Stimulated activated CD4-positive, alpha-beta T cell treated with anti-CD3 and anti-CD28 coated beads, Interleukin-2, amount 100 ng/mL, for 48 hours (primary cell): ENCODE measurements around the gene TAF1B.

Source experiments
- DNase-seq, 2 donors: peaks; one replicate each; pipeline ENCODE4 v3.0.0-alpha.2; 2020

The TAF1B gene

GRCh38 chr2:9843229-9844035, at the start of gene TAF1B:
Gene TAF1B, plus strand, starts transcription at chr2:9843474. Its CDS starts 68 bp downstream, at chr2:9843542.
- peak; percentile 81 to 87 for DNase-seq

GRCh38 chr2:9793918-9794717, 49.2 kb upstream of the TAF1B start:
- DNase-seq, result no peak

- DNase-seq, result no peak
Observed at GRCh38 chr2:9795071-9795470, 48.2 kb upstream of the TAF1B start.

- no peak for DNase-seq
Observed at GRCh38 chr2:9796056-9797010, 46.9 kb upstream of the TAF1B start.

GRCh38 chr2:9797086-9797485, 46.2 kb upstream of the TAF1B start:
- no peak for DNase-seq

- no peak for DNase-seq
Observed at GRCh38 chr2:9797681-9798556, 45.4 kb upstream of the TAF1B start.

GRCh38 chr2:9799011-9799596, 44.2 kb upstream of the TAF1B start:
- DNase-seq, result no peak

- DNase-seq, result peak; percentile 92
Observed at GRCh38 chr2:9799729-9800632, 43.3 kb upstream of the TAF1B start.

GRCh38 chr2:9800639-9800974, 42.7 kb upstream of the TAF1B start:
- DNase-seq, result no peak

- DNase-seq, result peak; percentile 37 to 45
Observed at GRCh38 chr2:9800975-9801726, 42.1 kb upstream of the TAF1B start.

GRCh38 chr2:9802576-9802993, 40.7 kb upstream of the TAF1B start:
- DNase-seq, result no peak

GRCh38 chr2:9803023-9803805, 40.1 kb upstream of the TAF1B start:
- DNase-seq, result no peak

GRCh38 chr2:9805435-9806297, 37.6 kb upstream of the TAF1B start:
- DNase-seq, result no peak

GRCh38 chr2:9806298-9806610, 37.0 kb upstream of the TAF1B start:
- no peak for DNase-seq

- no peak for DNase-seq
Observed at GRCh38 chr2:9806656-9807055, 36.6 kb upstream of the TAF1B start.

- no peak for DNase-seq
Observed at GRCh38 chr2:9807056-9807455, 36.2 kb upstream of the TAF1B start.

- no peak for DNase-seq
Observed at GRCh38 chr2:9807555-9808305, 35.5 kb upstream of the TAF1B start.
